HEK293 (cell line): ENCODE results near the gene RRP9.

Experiments used
- CTCF ChIA-PET: fragments of 350-600 bp; formaldehyde crosslinking; extraction: SDS; loops from one replicate; lab custom pipeline; 2021; ENCODE audit warnings: antibody characterized with exemption; lab: Yijun Ruan, JAX
- POLR2A ChIA-PET: fragments of 300-600 bp; formaldehyde crosslinking; extraction: SDS; loops from one replicate; lab custom pipeline; 2020; ENCODE audit warnings: antibody characterized with exemption, inconsistent platforms; lab: Yijun Ruan, JAX
- H3K27ac ChIP-seq: fragments of 200-500 bp; sonication (Bioruptor generic); 2 replicates; pipeline ENCODE4 v1.5.1; 2014; ENCODE audit warnings: low read depth, low read length, control low read depth, inconsistent platforms; ENCODE audit errors: extremely low read depth
- H3K36me3 ChIP-seq, 2 experiments: fragments of 200-500 bp in 1 of 2; sonication (Bioruptor generic) in 1 of 2; 1 replicate in 1 of 2; 2 replicates in 1 of 2; pipeline ENCODE4 v1.5.1; 2014 to 2017; ENCODE audit warnings: inconsistent platforms in 2 of 2, low read length in 2 of 2; ENCODE audit not compliant: control insufficient read depth in 2 of 2, insufficient read depth in 1 of 2
- H3K4me1 ChIP-seq: fragments of 200-500 bp; sonication (Bioruptor generic); 2 replicates; pipeline ENCODE4 v1.5.1; 2014; ENCODE audit warnings: mild to moderate bottlenecking, low read length, inconsistent platforms; ENCODE audit not compliant: control insufficient read depth, insufficient read depth
- H3K4me3 ChIP-seq: 2 replicates; pipeline ENCODE4 v1.5.1; 2011; ENCODE audit warnings: low read depth, mild to moderate bottlenecking, control low read depth, low read length, moderate library complexity
- H3K9me3 ChIP-seq: fragments of 200-500 bp; sonication (Bioruptor generic); 2 replicates; pipeline ENCODE4 v1.5.1; 2014; ENCODE audit warnings: low read depth, low read length, inconsistent platforms; ENCODE audit not compliant: control insufficient read depth, insufficient read depth
- GLIS1 ChIP-seq: fragments of 450-650 bp; formaldehyde crosslinking; IDR thresholded peaks from 2 replicates; pipeline ENCODE4 v1.5.1; 2016; ENCODE audit warnings: missing biosample characterization, missing genetic modification characterization
- KLF1 ChIP-seq: fragments of 450-650 bp; formaldehyde crosslinking; IDR thresholded peaks from 2 replicates; pipeline ENCODE4 v1.5.1; 2016; ENCODE audit warnings: missing biosample characterization, missing genetic modification characterization
- KLF8 ChIP-seq: fragments of 450-650 bp; formaldehyde crosslinking; IDR thresholded peaks from 2 replicates; pipeline ENCODE4 v1.5.1; 2016; ENCODE audit warnings: missing biosample characterization, missing genetic modification characterization
- MYNN ChIP-seq: fragments of 450-650 bp; formaldehyde crosslinking; IDR thresholded peaks from 2 replicates; pipeline ENCODE4 v1.5.1; 2016; ENCODE audit warnings: missing biosample characterization, missing genetic modification characterization, borderline replicate concordance
- SP2 ChIP-seq: fragments of 450-650 bp; formaldehyde crosslinking; IDR thresholded peaks from 2 replicates; pipeline ENCODE4 v1.5.1; 2016; ENCODE audit warnings: missing biosample characterization, missing genetic modification characterization
- ZBTB1 ChIP-seq: fragments of 450-650 bp; formaldehyde crosslinking; IDR thresholded peaks from 2 replicates; pipeline ENCODE4 v1.5.1; 2016; ENCODE audit warnings: missing biosample characterization, missing genetic modification characterization
- ZNF114 ChIP-seq: fragments of 450-650 bp; formaldehyde crosslinking; IDR thresholded peaks from 2 replicates; pipeline ENCODE4 v1.5.0; 2017; ENCODE audit warnings: missing biosample characterization, missing genetic modification characterization
- ZNF138 ChIP-seq: fragments of 450-650 bp; formaldehyde crosslinking; IDR thresholded peaks from 2 replicates; pipeline ENCODE4 v1.5.1; 2016; ENCODE audit warnings: missing biosample characterization, missing genetic modification characterization, borderline replicate concordance
- ZNF146 ChIP-seq: fragments of 450-650 bp; formaldehyde crosslinking; IDR thresholded peaks from 2 replicates; pipeline ENCODE4 v1.5.1; 2016; ENCODE audit warnings: missing biosample characterization, missing genetic modification characterization
- ZNF157 ChIP-seq: fragments of 450-650 bp; formaldehyde crosslinking; IDR thresholded peaks from 2 replicates; pipeline ENCODE4 v1.5.1; 2016; ENCODE audit warnings: missing biosample characterization, missing genetic modification characterization
- ZNF174 ChIP-seq: fragments of 450-650 bp; formaldehyde crosslinking; IDR thresholded peaks from 2 replicates; pipeline ENCODE4 v1.5.0; 2017; ENCODE audit warnings: missing biosample characterization, mild to moderate bottlenecking, missing genetic modification characterization
- ZNF221 ChIP-seq: fragments of 450-650 bp; formaldehyde crosslinking; IDR thresholded peaks from 2 replicates; pipeline ENCODE4 v1.5.1; 2017; ENCODE audit warnings: missing biosample characterization, missing genetic modification characterization, borderline replicate concordance
- ZNF335 ChIP-seq: fragments of 450-650 bp; formaldehyde crosslinking; conservative IDR thresholded peaks from 2 replicates; pipeline ENCODE4 v1.5.1; 2016; ENCODE audit warnings: missing biosample characterization, missing genetic modification characterization
- ZNF416 ChIP-seq: fragments of 450-650 bp; formaldehyde crosslinking; IDR thresholded peaks from 2 replicates; pipeline ENCODE4 v1.5.1; 2016; ENCODE audit warnings: missing biosample characterization, missing genetic modification characterization
- ZNF48 ChIP-seq: fragments of 450-650 bp; formaldehyde crosslinking; IDR thresholded peaks from 2 replicates; pipeline ENCODE4 v1.5.1; 2016; ENCODE audit warnings: missing biosample characterization, missing genetic modification characterization
- ZNF501 ChIP-seq: fragments of 450-650 bp; formaldehyde crosslinking; IDR thresholded peaks from 2 replicates; pipeline ENCODE4 v1.5.1; 2016; ENCODE audit warnings: missing biosample characterization, missing genetic modification characterization
- ZNF529 ChIP-seq: fragments of 450-650 bp; formaldehyde crosslinking; IDR thresholded peaks from 2 replicates; pipeline ENCODE4 v1.5.1; 2017; ENCODE audit warnings: missing genetic modification characterization, missing biosample characterization; ENCODE audit not compliant: insufficient replicate concordance
- ZNF623 ChIP-seq: fragments of 450-650 bp; formaldehyde crosslinking; IDR thresholded peaks from 2 replicates; pipeline ENCODE4 v1.5.1; 2016; ENCODE audit warnings: missing biosample characterization, missing genetic modification characterization
- ZNF654 ChIP-seq: fragments of 450-650 bp; formaldehyde crosslinking; IDR thresholded peaks from 2 replicates; pipeline ENCODE4 v1.5.1; 2016; ENCODE audit warnings: low read depth, missing biosample characterization, missing genetic modification characterization
- ZNF664 ChIP-seq: fragments of 450-650 bp; formaldehyde crosslinking; IDR thresholded peaks from 2 replicates; pipeline ENCODE4 v1.5.1; 2016; ENCODE audit warnings: missing biosample characterization, missing genetic modification characterization
- ZNF670 ChIP-seq: fragments of 450-650 bp; formaldehyde crosslinking; IDR thresholded peaks from 2 replicates; pipeline ENCODE4 v1.5.1; 2016; ENCODE audit warnings: missing biosample characterization, missing genetic modification characterization, low read depth
- ZNF792 ChIP-seq: fragments of 450-650 bp; formaldehyde crosslinking; IDR thresholded peaks from 2 replicates; pipeline ENCODE4 v1.5.1; 2016; ENCODE audit warnings: missing biosample characterization, missing genetic modification characterization
- TF ChIP-seq, protein P1 (sequence below): fragments of 450-650 bp; formaldehyde crosslinking; IDR thresholded peaks from 2 replicates; pipeline ENCODE4 v1.5.0; 2017; ENCODE audit warnings: missing biosample characterization, missing genetic modification characterization, borderline replicate concordance
- TF ChIP-seq, protein P2 (sequence below): fragments of 450-650 bp; formaldehyde crosslinking; IDR thresholded peaks from 2 replicates; pipeline ENCODE4 v1.5.1; 2016; ENCODE audit warnings: missing biosample characterization, missing genetic modification characterization, low read depth
- TF ChIP-seq, protein P3 (sequence below): fragments of 450-650 bp; formaldehyde crosslinking; IDR thresholded peaks from 2 replicates; pipeline ENCODE4 v1.5.1; 2016; ENCODE audit warnings: missing biosample characterization, missing genetic modification characterization

Gene RRP9

DNA sequence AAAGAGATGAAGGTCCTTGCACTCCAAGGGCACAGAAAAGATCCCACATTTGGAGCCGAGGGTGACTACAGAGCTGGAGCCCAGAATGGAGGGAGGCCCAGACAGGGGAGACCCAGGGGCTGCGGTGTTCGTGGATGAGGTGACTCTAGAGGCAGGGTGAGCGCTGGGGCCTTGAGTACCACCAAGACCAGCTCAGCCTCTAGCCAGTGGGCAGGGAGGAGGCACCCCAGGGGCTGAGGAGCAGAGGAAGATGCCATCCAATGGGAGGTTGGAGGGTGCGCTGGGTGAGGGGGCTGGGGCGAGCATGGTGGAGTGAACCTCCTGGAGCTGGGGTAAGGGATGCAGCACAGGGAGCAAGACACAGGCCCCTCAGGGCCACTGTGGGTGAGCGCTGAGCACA is 13.3 kb downstream of the RRP9 start (continued):
- TF ChIP-seq ZNF654 (no peak), ZNF416 (no peak)
- TF ChIP-seq, all 188 proteins: peak for 0

DNA sequence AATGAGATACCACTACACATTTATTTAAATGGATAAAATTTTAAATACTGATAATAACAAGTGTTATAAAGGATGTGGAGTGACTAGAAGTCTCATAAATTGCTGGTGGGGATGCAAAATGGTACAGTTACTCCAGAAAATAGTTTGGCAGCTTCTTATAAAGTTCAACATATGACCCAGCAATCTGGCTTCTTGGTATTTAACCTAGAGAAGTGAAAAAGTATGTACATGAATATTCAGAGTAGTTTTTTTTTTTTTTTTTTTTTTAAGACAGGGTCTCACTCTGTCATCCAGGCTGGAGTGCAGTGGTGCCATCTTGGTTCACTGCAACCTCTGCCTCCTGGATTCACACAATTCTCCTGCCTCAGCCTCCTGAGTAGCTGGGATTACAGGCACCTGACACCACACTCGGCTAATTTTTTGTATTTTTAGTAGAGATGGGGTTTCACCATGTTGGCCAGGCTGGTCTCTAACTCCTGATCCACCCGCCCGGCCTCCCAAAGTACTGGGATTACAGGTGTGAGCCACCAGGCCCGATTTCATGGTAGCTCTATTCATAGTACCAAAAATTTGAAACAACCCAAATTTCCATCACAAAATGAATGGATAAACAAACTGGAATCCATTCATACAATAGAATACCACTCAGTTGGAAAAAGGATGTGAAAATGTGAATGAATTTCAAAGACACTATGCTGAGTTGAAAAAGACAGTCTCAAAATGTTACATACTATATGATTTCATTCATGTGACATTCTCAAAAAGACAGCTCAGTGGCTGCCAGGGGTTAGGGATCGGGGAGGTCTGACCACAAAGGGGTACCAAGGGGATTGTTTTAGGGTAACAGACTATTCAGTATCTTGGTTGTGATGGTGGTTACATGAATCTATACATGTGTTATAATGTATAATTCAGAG is 14.4 kb downstream of the RRP9 start:
- Histone ChIP-seq H3K27ac (no peak overlapping the region), H3K4me3 (no peak overlapping the region), H3K36me3 (no peaks in the 10 kb centered on the region), H3K9me3 (no peaks in the 10 kb centered on the region), H3K4me1 (no peaks in the 10 kb centered on the region)
- ChIA-PET CTCF (interaction anchor here (0.7 kb wide), 2 partner anchors 10 to 14 kb away, joined by 3 to 6 read pairs; partner anchors contain the start of gene RRP9), POLR2A (interaction anchor here (0.7 kb wide), 1 partner anchor 586 kb away, joined by 6 read pairs; no protein-coding TSS in a partner anchor)
- TF ChIP-seq ZNF146 (no peak), ZNF157 (tag by site-specific recombination) (no peak), ZNF221 (no peak)

DNA sequence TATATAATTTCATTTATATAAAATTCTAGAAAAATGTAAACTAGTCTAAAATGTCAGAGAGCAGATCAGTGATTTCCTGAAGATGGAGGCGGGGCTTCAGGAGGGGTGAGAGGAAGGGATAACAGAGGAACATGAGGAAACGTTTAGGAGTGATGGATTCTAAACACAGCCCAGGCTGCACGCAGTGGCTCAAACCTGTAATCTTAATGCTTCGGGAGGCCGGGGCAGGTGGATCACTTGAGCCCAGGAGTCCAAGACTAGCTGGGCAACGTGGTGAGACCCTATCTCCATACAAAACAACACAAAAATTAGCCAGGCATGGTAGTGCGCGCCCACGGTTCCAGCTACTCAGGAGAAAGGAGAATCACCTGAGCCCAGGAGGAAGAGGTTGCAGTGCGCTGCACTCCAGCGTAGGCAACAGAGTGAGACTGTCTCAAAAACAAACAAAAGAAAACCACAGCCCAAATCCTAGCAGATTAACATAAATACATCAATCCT is 20.6 kb downstream of the RRP9 start:
- Histone ChIP-seq H3K9me3 (no peaks in the 10 kb centered on the region), H3K36me3 (no peaks in the 10 kb centered on the region), H3K27ac (no peak overlapping the region), H3K4me1 (no peaks in the 10 kb centered on the region), H3K4me3 (no peak overlapping the region)
- TF ChIP-seq MYNN (tag by site-specific recombination) (no peak), ZNF529 (tag by site-specific recombination) (no peak), ZBTB1 (tag by site-specific recombination) (no peak), SP2 (no peak), ZNF670 (tag by site-specific recombination) (no peak), ZNF623 (tag by site-specific recombination) (no peak), ZNF114 (tag by site-specific recombination) (no peak), GLIS1 (tag by site-specific recombination) (no peak), ZNF664 (no peak), ZNF501 (tag by site-specific recombination) (no peak), ZNF174 (tag by site-specific recombination) (no peak), ZNF335 (tag by site-specific recombination) (no peak), ZNF48 (tag by site-specific recombination) (no peak), ZNF792 (tag by site-specific recombination) (no peak), KLF1 (tag by site-specific recombination) (no peak), ZNF138 (tag by site-specific recombination) (no peak), KLF8 (tag by site-specific recombination) (no peak)
- TF ChIP-seq, protein P1, sequence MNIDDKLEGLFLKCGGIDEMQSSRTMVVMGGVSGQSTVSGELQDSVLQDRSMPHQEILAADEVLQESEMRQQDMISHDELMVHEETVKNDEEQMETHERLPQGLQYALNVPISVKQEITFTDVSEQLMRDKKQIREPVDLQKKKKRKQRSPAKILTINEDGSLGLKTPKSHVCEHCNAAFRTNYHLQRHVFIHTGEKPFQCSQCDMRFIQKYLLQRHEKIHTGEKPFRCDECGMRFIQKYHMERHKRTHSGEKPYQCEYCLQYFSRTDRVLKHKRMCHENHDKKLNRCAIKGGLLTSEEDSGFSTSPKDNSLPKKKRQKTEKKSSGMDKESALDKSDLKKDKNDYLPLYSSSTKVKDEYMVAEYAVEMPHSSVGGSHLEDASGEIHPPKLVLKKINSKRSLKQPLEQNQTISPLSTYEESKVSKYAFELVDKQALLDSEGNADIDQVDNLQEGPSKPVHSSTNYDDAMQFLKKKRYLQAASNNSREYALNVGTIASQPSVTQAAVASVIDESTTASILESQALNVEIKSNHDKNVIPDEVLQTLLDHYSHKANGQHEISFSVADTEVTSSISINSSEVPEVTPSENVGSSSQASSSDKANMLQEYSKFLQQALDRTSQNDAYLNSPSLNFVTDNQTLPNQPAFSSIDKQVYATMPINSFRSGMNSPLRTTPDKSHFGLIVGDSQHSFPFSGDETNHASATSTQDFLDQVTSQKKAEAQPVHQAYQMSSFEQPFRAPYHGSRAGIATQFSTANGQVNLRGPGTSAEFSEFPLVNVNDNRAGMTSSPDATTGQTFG (tag by site-specific recombination), result no peak
- TF ChIP-seq, protein P2, sequence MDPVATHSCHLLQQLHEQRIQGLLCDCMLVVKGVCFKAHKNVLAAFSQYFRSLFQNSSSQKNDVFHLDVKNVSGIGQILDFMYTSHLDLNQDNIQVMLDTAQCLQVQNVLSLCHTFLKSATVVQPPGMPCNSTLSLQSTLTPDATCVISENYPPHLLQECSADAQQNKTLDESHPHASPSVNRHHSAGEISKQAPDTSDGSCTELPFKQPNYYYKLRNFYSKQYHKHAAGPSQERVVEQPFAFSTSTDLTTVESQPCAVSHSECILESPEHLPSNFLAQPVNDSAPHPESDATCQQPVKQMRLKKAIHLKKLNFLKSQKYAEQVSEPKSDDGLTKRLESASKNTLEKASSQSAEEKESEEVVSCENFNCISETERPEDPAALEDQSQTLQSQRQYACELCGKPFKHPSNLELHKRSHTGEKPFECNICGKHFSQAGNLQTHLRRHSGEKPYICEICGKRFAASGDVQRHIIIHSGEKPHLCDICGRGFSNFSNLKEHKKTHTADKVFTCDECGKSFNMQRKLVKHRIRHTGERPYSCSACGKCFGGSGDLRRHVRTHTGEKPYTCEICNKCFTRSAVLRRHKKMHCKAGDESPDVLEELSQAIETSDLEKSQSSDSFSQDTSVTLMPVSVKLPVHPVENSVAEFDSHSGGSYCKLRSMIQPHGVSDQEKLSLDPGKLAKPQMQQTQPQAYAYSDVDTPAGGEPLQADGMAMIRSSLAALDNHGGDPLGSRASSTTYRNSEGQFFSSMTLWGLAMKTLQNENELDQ (tag by site-specific recombination), result no peak
- TF ChIP-seq, protein P3, sequence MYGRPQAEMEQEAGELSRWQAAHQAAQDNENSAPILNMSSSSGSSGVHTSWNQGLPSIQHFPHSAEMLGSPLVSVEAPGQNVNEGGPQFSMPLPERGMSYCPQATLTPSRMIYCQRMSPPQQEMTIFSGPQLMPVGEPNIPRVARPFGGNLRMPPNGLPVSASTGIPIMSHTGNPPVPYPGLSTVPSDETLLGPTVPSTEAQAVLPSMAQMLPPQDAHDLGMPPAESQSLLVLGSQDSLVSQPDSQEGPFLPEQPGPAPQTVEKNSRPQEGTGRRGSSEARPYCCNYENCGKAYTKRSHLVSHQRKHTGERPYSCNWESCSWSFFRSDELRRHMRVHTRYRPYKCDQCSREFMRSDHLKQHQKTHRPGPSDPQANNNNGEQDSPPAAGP, result no peak
- ChIA-PET POLR2A (no interaction called here), CTCF (interaction anchor here (0.6 to 0.7 kb wide), 2 partner anchors 40 to 202 kb away, joined by 3 to 4 read pairs; no protein-coding TSS in a partner anchor)
